Measurements from ENCODE around the gene PACSIN2. TPM values are rescaled to one million over a fixed set of nuclear protein-coding genes. Genes with fewer than 3 reads are reported as not detected.

Gene PACSIN2
- total RNA-seq, 3 donors from 2014 or later = 43.8 to 82.7 (median 72.4) TPM

GRCh38 chr22:43050995-43051394 is 36.0 kb upstream of the PACSIN2 start:
- intact Hi-C loops (cut with DNase I; ENCODE audit: low total_unique reads) = no loop called here
- TF ChIP-seq POLR2A (IDR thresholded peaks at IDR 0.05) = no peak
- Histone ChIP-seq H3K9me3 (no peaks in the 10 kb centered on the region), H3K27ac (no peak overlapping the region), H3K36me3 (no peaks in the 10 kb centered on the region), H3K27me3 (no peaks in the 10 kb centered on the region), H3K4me1 (no peaks in the 10 kb centered on the region), H3K4me3 (no peak overlapping the region)
- DNase-seq (ENCODE audit: low spot score in 2 of 2) = no peak

- TF ChIP-seq POLR2AphosphoS5 (IDR thresholded peaks at IDR 0.05) = no peak
- TF ChIP-seq CTCF (IDR thresholded peaks at IDR 0.05) = no peak
- TF ChIP-seq POLR2A (IDR thresholded peaks at IDR 0.05) = no peak
- Histone ChIP-seq H3K9me3 (no peaks in the 10 kb centered on the region), H3K36me3 (no peaks in the 10 kb centered on the region), H3K4me1 (no peaks in the 10 kb centered on the region), H3K4me3 (no peak overlapping the region), H3K27ac (no peak overlapping the region), H3K27me3 (no peaks in the 10 kb centered on the region)
- intact Hi-C loops (cut with DNase I; ENCODE audit: low total_unique reads) = no loop called here
- DNase-seq (ENCODE audit: low spot score in 2 of 2) = no peak
Measured at GRCh38 chr22:43047605-43048004, 32.7 kb upstream of the PACSIN2 start.

GRCh38 chr22:43044290-43044712 is 29.4 kb upstream of the PACSIN2 start:
- Histone ChIP-seq H3K27me3 (no peaks in the 10 kb centered on the region), H3K27ac (no peak overlapping the region), H3K36me3 (no peaks in the 10 kb centered on the region), H3K4me1 (no peaks in the 10 kb centered on the region), H3K9me3 (no peaks in the 10 kb centered on the region), H3K4me3 (no peak overlapping the region)
- intact Hi-C loops (cut with DNase I; ENCODE audit: low total_unique reads) = no loop called here
- no peak for TF ChIP-seq POLR2A (IDR thresholded peaks at IDR 0.05)
- TF ChIP-seq CTCF (IDR thresholded peaks at IDR 0.05) = no peak
- no peak for TF ChIP-seq POLR2AphosphoS5 (IDR thresholded peaks at IDR 0.05)
- DNase-seq (ENCODE audit: low spot score in 2 of 2) = no peak

GRCh38 chr22:43042101-43042780 is 27.3 kb upstream of the PACSIN2 start:
- Histone ChIP-seq H3K36me3 (no peaks in the 10 kb centered on the region), H3K4me1 (no peaks in the 10 kb centered on the region), H3K27me3 (no peaks in the 10 kb centered on the region), H3K4me3 (no peak overlapping the region), H3K9me3 (no peaks in the 10 kb centered on the region), H3K27ac (peak overlapping the region; percentile 4 to 54)
- intact Hi-C loops (cut with DNase I; ENCODE audit: low total_unique reads) = no loop called here
- DNase-seq (ENCODE audit: low spot score in 2 of 2) = peak in 1 of 2 donors; percentile 36
- TF ChIP-seq POLR2A (IDR thresholded peaks at IDR 0.05) = no peak
- TF ChIP-seq CTCF (IDR thresholded peaks at IDR 0.05) = no peak
- TF ChIP-seq POLR2AphosphoS5 (IDR thresholded peaks at IDR 0.05) = no peak

GRCh38 chr22:43039800-43040199 is 24.9 kb upstream of the PACSIN2 start:
- TF ChIP-seq POLR2AphosphoS5 (IDR thresholded peaks at IDR 0.05) (no peak), CTCF (IDR thresholded peaks at IDR 0.05) (no peak), POLR2A (IDR thresholded peaks at IDR 0.05) (no peak)
- no peak for DNase-seq (ENCODE audit: low spot score in 2 of 2)
- intact Hi-C loops (cut with DNase I; ENCODE audit: low total_unique reads) = no loop called here

More at GRCh38 chr22:43039800-43040199, 24.9 kb upstream of the PACSIN2 start:
- H3K36me3 ChIP-seq = no peaks in the 10 kb centered on the region
- no peak overlapping the region for H3K4me3 ChIP-seq
- H3K9me3 ChIP-seq = no peaks in the 10 kb centered on the region
- no peaks in the 10 kb centered on the region for H3K4me1 ChIP-seq
- no peak overlapping the region for H3K27ac ChIP-seq
- no peaks in the 10 kb centered on the region for H3K27me3 ChIP-seq

All from breast epithelium (tissue), 4 donors.